BE2C (cell line): ENCODE results near the gene CCIN.

Experiments
- DNase-seq: peaks from one replicate; pipeline ENCODE4 v3.0.0-alpha.2; 2020
- H3K27me3 ChIP-seq: fragments of 250-450 bp; sonication (Bioruptor Pico); 2 replicates; pipeline ENCODE4 v1.5.1; 2020; ENCODE audit warnings: mild to moderate bottlenecking
- H3K36me3 ChIP-seq: fragments of 250-450 bp; sonication (Bioruptor Pico); 2 replicates; pipeline ENCODE4 v1.5.1; 2020; ENCODE audit warnings: mild to moderate bottlenecking
- H3K4me1 ChIP-seq: fragments of 250-450 bp; sonication (Bioruptor Pico); 2 replicates; pipeline ENCODE4 v1.5.1; 2020
- H3K4me3 ChIP-seq: 2 replicates; pipeline ENCODE4 v1.5.1; 2011; ENCODE audit warnings: low read depth, low read length
- H3K9me3 ChIP-seq: fragments of 250-450 bp; sonication (Bioruptor Pico); 2 replicates; pipeline ENCODE4 v1.5.1; 2020
- TF ChIP-seq, protein P1 (sequence below): IDR thresholded peaks from 2 replicates; pipeline ENCODE4 v1.5.1; 2012; ENCODE audit warnings: mild to moderate bottlenecking, low read depth, low read length

The CCIN gene

DNA sequence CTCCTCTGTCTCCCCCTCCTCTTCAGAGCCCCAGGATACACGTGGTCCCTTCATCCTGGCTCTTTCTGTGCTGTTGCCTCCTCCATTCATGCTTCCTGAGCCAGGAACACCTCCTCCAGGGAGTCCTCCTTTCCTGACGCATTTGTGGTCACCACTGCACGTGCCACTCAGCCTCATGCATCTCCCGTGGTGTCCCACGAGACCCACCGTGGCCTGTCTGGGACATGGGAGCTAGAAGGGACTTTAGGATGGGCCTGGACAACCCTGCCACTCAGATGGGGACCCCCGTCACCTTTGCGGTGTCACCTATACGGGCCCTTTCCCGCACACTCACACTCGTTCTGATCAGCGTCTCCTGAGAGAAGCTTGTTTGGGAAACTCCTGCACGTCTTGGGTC is 25.9 kb upstream of the CCIN start:
- no peak overlapping the region for H3K4me3 ChIP-seq
- no peak for DNase-seq
- H3K36me3 ChIP-seq: no peaks in the 10 kb centered on the region
- peaks cover under 1% of the 10 kb centered on the region; the same call in 1 of the 2 replicates for H3K4me1 ChIP-seq
- H3K27me3 ChIP-seq: no peaks in the 10 kb centered on the region
- TF ChIP-seq, protein P1, sequence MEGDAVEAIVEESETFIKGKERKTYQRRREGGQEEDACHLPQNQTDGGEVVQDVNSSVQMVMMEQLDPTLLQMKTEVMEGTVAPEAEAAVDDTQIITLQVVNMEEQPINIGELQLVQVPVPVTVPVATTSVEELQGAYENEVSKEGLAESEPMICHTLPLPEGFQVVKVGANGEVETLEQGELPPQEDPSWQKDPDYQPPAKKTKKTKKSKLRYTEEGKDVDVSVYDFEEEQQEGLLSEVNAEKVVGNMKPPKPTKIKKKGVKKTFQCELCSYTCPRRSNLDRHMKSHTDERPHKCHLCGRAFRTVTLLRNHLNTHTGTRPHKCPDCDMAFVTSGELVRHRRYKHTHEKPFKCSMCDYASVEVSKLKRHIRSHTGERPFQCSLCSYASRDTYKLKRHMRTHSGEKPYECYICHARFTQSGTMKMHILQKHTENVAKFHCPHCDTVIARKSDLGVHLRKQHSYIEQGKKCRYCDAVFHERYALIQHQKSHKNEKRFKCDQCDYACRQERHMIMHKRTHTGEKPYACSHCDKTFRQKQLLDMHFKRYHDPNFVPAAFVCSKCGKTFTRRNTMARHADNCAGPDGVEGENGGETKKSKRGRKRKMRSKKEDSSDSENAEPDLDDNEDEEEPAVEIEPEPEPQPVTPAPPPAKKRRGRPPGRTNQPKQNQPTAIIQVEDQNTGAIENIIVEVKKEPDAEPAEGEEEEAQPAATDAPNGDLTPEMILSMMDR: no peak
- H3K9me3 ChIP-seq: no peaks in the 10 kb centered on the region

DNA sequence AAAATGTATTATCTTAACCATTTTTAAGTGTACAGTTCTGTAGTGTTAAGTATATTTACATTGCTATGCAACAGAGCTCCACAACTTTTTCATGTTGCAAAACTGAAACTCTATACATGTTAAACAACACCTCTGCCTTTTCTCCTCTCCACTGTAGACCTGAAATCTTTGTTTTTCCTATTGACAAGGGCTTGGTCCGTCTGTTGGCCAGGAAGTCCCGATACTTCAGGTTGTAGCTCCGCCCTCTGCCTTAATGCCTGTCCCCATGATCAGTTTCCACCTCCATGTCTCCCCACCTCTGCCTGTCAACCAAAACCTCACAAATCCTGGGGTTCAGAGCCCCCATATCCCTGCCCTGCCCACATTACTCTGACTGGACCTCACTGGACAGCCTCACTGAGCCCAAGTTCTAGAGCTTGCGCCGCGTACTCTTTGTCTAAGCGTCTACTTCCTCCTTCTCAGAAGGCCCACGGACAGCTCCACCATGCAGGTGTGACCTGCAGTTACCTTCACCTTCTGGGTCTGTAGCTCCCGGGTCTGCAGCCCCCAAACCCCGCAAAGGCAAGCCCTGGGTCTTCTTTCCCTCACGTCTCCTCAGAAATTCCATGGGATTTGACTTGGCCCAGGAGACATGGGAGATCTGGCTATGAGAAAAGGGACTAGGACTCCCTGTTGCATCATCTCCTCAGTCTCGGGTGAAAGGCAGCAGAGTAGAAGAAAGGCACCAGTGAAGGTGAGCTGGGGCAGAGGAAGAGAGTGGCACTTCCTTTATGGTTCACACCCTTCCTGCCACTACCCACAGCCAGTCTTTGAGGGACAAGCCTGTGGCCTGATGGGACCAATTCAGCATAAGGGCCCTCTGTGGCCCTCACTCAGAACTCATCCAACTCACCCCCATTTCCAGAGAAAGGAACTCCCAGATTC is 24.6 kb upstream of the CCIN start:
- H3K4me3 ChIP-seq: no peak overlapping the region
- H3K4me1 ChIP-seq: peaks cover 9% of the 10 kb centered on the region
- H3K27me3 ChIP-seq: no peaks in the 10 kb centered on the region
- no peak for DNase-seq
- no peaks in the 10 kb centered on the region for H3K9me3 ChIP-seq
- TF ChIP-seq, protein P1: no peak
- no peaks in the 10 kb centered on the region for H3K36me3 ChIP-seq

DNA sequence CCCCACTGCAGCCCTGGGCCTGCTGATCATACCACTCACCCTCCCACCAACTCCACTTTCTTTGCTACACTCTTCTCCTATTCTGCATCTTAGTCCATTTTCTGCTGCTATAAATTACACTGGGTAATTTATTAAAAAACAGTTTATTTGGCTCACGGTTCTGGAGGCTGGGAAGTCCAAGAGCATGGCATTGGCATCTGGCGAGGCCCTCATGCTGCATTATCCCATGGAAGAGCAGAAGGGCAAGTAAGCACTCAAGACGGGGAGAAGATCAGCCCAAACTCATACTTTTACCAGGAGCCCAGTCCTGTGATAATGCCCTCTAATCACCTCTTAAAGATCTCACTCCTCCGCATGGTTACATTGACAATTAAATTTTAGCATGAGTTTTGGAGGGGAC is 23.2 kb upstream of the CCIN start:
- Histone ChIP-seq H3K4me3 (no peak overlapping the region), H3K27me3 (no peaks in the 10 kb centered on the region), H3K36me3 (no peaks in the 10 kb centered on the region), H3K9me3 (no peaks in the 10 kb centered on the region), H3K4me1 (peaks cover 12% of the 10 kb centered on the region)
- DNase-seq: no peak
- TF ChIP-seq, protein P1: no peak

DNA sequence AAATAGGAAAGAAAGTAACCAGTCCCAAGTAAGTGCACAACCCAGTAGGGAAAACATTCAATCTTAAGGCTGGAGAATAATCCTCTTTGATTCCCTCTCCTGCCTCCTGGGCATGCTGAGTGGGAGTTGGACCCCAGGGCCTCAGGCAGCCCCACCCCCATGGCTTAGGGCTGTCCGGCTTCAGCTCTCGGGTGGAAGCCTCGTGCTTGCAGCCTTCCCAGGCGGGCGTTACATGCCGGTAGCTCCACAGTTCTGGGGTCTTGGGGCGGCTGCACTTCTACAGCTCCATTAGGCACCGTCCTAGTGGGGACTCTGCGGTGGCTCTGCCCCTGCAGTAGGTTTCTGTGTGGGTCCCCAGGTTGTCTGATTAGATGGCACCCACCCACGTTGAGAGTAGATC is 22.5 kb upstream of the CCIN start:
- no peak for DNase-seq
- Histone ChIP-seq H3K9me3 (no peaks in the 10 kb centered on the region), H3K27me3 (no peaks in the 10 kb centered on the region), H3K36me3 (no peaks in the 10 kb centered on the region), H3K4me3 (no peak overlapping the region), H3K4me1 (peaks cover 12% of the 10 kb centered on the region)
- TF ChIP-seq, protein P1: no peak

DNA sequence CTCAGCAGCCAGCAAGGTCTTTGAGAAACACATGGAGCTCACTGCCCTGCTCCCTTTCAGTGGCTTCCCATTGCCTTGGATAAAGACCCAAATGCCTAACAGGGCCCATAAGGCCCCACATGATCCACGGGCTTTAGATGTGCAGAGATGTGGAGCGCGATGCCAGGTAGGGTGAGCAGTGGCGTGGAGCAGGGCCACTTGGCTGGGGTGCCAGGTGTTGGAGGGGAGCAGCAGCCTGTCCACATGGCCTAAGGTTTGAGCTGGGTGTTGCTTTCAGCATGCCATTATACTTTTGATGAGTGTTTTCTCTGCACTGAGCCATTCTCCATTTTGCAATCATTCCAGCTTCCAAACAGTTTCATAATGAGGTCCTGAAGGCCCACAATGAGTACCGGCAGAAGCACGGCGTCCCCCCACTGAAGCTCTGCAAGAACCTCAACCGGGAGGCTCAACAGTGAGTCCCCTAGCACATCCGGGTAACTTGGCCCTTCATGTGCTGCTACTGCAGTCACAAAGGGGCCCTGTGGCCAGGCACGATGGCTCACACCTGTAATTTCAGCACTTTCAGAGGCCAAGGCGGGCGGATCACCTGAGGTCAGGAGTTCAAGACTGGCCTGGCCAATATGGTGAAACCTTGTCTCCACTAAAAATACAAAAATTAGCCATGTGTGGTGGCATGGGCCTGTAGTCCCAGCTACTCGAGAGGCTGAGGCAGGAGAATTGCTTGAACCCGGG is 21.6 kb upstream of the CCIN start:
- Histone ChIP-seq H3K4me1 (peaks cover 12% of the 10 kb centered on the region), H3K36me3 (no peaks in the 10 kb centered on the region), H3K9me3 (no peaks in the 10 kb centered on the region), H3K27me3 (no peaks in the 10 kb centered on the region), H3K4me3 (no peak overlapping the region)
- TF ChIP-seq, protein P1: no peak
- no peak for DNase-seq
